ENCODE data around the gene RFLNA.

GRCh38 chr12:124344526-124344925, 49.6 kb downstream of the RFLNA start:
- TF ChIP-seq CTCF (IDR thresholded peaks at IDR 0.05) (no peak), EP300 (IDR thresholded peaks at IDR 0.05) (no peak)

Data from sigmoid colon (tissue), 4 donors.